ENCODE measurements around the gene ESPL1. TPM values are rescaled to one million over a fixed set of nuclear protein-coding genes. Genes with fewer than 3 reads are reported as not detected.

ESPL1 gene
- total RNA-seq, 1 experiment from 2014 or later, result 54.6 TPM

DNA sequence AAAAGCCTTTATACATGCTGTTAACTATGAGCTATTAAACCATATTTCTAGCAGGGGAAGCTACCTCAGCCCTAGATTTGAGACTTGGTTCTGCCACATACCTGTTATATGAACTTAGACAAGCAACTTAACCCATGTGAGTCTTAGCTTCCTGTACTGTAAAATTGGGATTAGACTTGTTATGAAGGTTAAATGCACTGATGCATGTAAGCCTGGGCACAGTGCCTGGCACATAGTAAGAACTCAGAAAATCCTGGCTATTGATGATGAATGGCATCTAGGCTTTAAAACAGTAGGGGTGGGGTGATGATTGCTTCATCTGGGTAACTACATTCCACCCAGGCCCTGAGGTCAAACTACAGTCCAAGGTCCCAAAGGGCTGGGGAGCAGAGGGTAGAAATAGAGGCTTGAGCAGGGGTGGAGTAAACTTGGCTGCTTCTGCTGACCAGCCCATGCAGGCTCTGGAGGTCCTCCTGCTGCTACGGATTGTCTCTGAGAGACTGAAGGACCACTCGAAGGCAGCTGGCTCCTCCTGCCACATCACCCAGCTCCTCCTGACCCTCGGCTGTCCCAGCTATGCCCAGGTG, 11.3 kb downstream of the ESPL1 start:
- POLR2A ChIA-PET, result interaction anchor here (0.7 kb wide), 1 partner anchor 16 kb away, joined by 17 read pairs; the partner anchor contains the start of gene PFDN5
- intact Hi-C loops (cut with micrococcal nuclease; ENCODE audit: unreplicated experiment), result no loop called here
- TF ChIP-seq, protein P1, sequence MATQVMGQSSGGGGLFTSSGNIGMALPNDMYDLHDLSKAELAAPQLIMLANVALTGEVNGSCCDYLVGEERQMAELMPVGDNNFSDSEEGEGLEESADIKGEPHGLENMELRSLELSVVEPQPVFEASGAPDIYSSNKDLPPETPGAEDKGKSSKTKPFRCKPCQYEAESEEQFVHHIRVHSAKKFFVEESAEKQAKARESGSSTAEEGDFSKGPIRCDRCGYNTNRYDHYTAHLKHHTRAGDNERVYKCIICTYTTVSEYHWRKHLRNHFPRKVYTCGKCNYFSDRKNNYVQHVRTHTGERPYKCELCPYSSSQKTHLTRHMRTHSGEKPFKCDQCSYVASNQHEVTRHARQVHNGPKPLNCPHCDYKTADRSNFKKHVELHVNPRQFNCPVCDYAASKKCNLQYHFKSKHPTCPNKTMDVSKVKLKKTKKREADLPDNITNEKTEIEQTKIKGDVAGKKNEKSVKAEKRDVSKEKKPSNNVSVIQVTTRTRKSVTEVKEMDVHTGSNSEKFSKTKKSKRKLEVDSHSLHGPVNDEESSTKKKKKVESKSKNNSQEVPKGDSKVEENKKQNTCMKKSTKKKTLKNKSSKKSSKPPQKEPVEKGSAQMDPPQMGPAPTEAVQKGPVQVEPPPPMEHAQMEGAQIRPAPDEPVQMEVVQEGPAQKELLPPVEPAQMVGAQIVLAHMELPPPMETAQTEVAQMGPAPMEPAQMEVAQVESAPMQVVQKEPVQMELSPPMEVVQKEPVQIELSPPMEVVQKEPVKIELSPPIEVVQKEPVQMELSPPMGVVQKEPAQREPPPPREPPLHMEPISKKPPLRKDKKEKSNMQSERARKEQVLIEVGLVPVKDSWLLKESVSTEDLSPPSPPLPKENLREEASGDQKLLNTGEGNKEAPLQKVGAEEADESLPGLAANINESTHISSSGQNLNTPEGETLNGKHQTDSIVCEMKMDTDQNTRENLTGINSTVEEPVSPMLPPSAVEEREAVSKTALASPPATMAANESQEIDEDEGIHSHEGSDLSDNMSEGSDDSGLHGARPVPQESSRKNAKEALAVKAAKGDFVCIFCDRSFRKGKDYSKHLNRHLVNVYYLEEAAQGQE (IDR thresholded peaks at IDR 0.05; ENCODE audit: insufficient read depth in 1 of 2, low read depth in 2 of 2, low read length in 1 of 2), result no peak
- TF ChIP-seq, protein P2, sequence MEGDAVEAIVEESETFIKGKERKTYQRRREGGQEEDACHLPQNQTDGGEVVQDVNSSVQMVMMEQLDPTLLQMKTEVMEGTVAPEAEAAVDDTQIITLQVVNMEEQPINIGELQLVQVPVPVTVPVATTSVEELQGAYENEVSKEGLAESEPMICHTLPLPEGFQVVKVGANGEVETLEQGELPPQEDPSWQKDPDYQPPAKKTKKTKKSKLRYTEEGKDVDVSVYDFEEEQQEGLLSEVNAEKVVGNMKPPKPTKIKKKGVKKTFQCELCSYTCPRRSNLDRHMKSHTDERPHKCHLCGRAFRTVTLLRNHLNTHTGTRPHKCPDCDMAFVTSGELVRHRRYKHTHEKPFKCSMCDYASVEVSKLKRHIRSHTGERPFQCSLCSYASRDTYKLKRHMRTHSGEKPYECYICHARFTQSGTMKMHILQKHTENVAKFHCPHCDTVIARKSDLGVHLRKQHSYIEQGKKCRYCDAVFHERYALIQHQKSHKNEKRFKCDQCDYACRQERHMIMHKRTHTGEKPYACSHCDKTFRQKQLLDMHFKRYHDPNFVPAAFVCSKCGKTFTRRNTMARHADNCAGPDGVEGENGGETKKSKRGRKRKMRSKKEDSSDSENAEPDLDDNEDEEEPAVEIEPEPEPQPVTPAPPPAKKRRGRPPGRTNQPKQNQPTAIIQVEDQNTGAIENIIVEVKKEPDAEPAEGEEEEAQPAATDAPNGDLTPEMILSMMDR (IDR thresholded peaks at IDR 0.05), result no peak
- no peak for TF ChIP-seq TCF7L2 (IDR thresholded peaks at IDR 0.05; ENCODE audit: low read depth, low read length)
- TF ChIP-seq SIN3A (IDR thresholded peaks at IDR 0.05; ENCODE audit: borderline replicate concordance, insufficient read depth, low read depth, low read length), result no peak
- no peak for TF ChIP-seq POLR2AphosphoS5 (IDR thresholded peaks at IDR 0.05; ENCODE audit: low read depth, low read length)
- H3K36me3 ChIP-seq (ENCODE audit: control insufficient read depth, insufficient read depth, low read length), result peaks cover 23% of the 10 kb centered on the region
- H3K9me3 ChIP-seq (ENCODE audit: control insufficient read depth, insufficient read depth, low read depth, low read length), result no peaks in the 10 kb centered on the region
- DNase-seq (ENCODE audit: low read depth, low spot score), result no peak
- CTCF ChIA-PET, result no interaction called here
- no peaks in the 10 kb centered on the region for H3K27me3 ChIP-seq (ENCODE audit: control insufficient read depth, insufficient read depth, low read length)
- ATAC-seq, result no peak
- H3K4me3 ChIP-seq (ENCODE audit: low read depth in 2 of 2, low read length in 2 of 2), result no peak overlapping the region
- H3K27ac ChIP-seq (ENCODE audit: low read length), result no peak overlapping the region
- in situ Hi-C loops (cut with HindIII; ENCODE audit: low pct_unique_long_range_greater_than_20kb, low sequenced_read_pairs), result no loop called here
- H3K4me1 ChIP-seq (ENCODE audit: control insufficient read depth, insufficient read depth, low read length), result no peaks in the 10 kb centered on the region
- no TSS peak for BruUV-seq (replicated peaks)

DNA sequence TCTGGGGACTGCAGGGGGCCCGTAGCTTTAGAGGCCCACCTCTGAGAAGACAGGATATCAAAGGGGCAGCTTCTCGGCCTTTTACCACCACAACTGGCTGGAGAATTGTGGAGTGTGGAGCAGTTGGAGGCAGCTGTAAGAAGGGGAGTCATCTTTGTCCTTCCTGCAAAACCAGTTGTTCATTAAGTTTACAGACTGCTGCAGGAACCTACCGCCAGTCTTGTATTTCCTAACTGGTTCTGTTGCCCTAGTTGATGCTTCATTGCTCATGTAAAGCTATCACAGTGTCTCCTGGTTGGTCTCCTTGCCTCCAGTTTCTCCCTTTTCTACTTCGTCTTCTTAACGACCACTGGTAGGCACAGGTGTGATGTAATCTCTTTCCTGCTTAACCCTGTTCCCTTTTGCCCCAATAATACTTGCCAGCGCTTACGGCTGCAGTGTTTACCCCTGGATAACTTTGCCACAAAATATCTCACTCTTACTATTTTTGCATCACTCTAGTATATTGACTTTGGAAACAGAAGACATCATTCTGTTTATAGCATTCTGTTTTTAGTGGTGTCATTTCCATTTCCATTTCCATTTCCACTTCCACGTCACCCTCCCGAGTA, 11.9 kb downstream of the ESPL1 start:
- in situ Hi-C loops (cut with HindIII; ENCODE audit: low pct_unique_long_range_greater_than_20kb, low sequenced_read_pairs), result no loop called here
- ATAC-seq (no peak), DNase-seq (ENCODE audit: low read depth, low spot score) (no peak)
- TF ChIP-seq, protein P2 (IDR thresholded peaks at IDR 0.05), result no peak
- no peak for TF ChIP-seq POLR2AphosphoS5 (IDR thresholded peaks at IDR 0.05; ENCODE audit: low read depth, low read length)
- TF ChIP-seq SIN3A (IDR thresholded peaks at IDR 0.05; ENCODE audit: borderline replicate concordance, insufficient read depth, low read depth, low read length), result no peak
- TF ChIP-seq, protein P1 (IDR thresholded peaks at IDR 0.05; ENCODE audit: insufficient read depth in 1 of 2, low read depth in 2 of 2, low read length in 1 of 2), result no peak
- no peak for TF ChIP-seq TCF7L2 (IDR thresholded peaks at IDR 0.05; ENCODE audit: low read depth, low read length)
- no peaks in the 10 kb centered on the region for H3K4me1 ChIP-seq (ENCODE audit: control insufficient read depth, insufficient read depth, low read length)
- peaks cover 23% of the 10 kb centered on the region for H3K36me3 ChIP-seq (ENCODE audit: control insufficient read depth, insufficient read depth, low read length)
- no peaks in the 10 kb centered on the region for H3K9me3 ChIP-seq (ENCODE audit: control insufficient read depth, insufficient read depth, low read depth, low read length)
- H3K27ac ChIP-seq (ENCODE audit: low read length), result no peak overlapping the region
- intact Hi-C loops (cut with micrococcal nuclease; ENCODE audit: unreplicated experiment), result no loop called here
- no TSS peak for BruUV-seq (replicated peaks)
- no peak overlapping the region for H3K4me3 ChIP-seq (ENCODE audit: low read depth in 2 of 2, low read length in 2 of 2)
- CTCF ChIA-PET, result interaction anchor here (0.5 kb wide), 1 partner anchor 60 kb away, joined by 3 read pairs; no protein-coding TSS in a partner anchor
- no peaks in the 10 kb centered on the region for H3K27me3 ChIP-seq (ENCODE audit: control insufficient read depth, insufficient read depth, low read length)
- POLR2A ChIA-PET, result no interaction called here

Data from Panc1 (cell line).